ENCODE measurements around the gene ST3GAL6. TPM values are rescaled to one million over a fixed set of nuclear protein-coding genes. Genes with fewer than 3 reads are reported as not detected.

Gene ST3GAL6
- total and polyA plus RNA-seq, 10 of the 15 experiments (the other 5 are each of a cell fraction or from before 2014, with no cell fraction given), result 19.5 to 41.2 (median 37.4) TPM

DNA sequence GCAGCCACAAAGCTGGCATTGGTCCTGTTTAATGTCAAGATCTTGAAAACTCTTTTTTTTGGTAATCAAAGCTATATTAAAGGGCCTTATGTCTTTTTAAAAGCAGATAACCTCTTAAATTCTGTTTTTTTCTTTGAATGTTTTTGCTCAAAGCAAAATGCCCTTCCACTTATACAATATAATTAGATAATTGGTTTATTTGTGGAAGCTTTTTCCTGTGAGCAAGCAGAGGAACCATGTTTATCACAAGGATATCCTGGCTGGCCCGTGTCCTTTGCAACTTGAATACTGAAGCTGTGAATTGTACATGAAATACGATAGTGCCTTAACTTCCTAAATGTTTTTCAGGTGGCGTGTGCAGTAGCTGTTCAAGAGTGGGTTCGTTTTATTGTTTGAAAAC, 2.6 kb downstream of the ST3GAL6 start:
- Histone ChIP-seq H3K36me3 (ENCODE audit: control insufficient read depth in 2 of 2, insufficient read depth in 2 of 2, low read length in 1 of 2) (no peaks in the 10 kb centered on the region), H3K4me3 (no peak overlapping the region), H4K20me1 (ENCODE audit: control insufficient read depth, insufficient read depth) (no peaks in the 10 kb centered on the region), H3K27me3 (replicated peaks in 1 of 2; ENCODE audit: control insufficient read depth in 2 of 2, insufficient read depth in 2 of 2, low read length in 1 of 2) (no peaks in the 10 kb centered on the region), H3K79me2 (ENCODE audit: control insufficient read depth, insufficient read depth, low read length) (peaks cover 4% of the 10 kb centered on the region), H3K27ac (ENCODE audit: control insufficient read depth, insufficient read depth) (no peak overlapping the region), H2AFZ (ENCODE audit: control insufficient read depth, low read depth, low read length) (no peak overlapping the region), H3K9me3 (replicated peaks; ENCODE audit: control insufficient read depth, insufficient read depth, low read length) (no peaks in the 10 kb centered on the region), H3K9ac (ENCODE audit: control insufficient read depth, insufficient read depth, low read length) (no peak overlapping the region), H3K4me2 (ENCODE audit: control insufficient read depth, insufficient read depth) (no peak overlapping the region), H3K4me1 (ENCODE audit: control insufficient read depth, insufficient read depth, low read length) (peaks cover 37% of the 10 kb centered on the region)
- SMC1A ChIA-PET (ENCODE audit: uncharacterized antibody, unreplicated experiment), result interaction anchor here (0.7 to 4.6 kb wide), 7 partner anchors 11 to 164 kb away, joined by 3 to 34 read pairs (median 3); no protein-coding TSS in a partner anchor
- ATAC-seq (no peak), FAIRE-seq (no peak), DNase-seq (ENCODE audit: low read depth, low spot score) (no peak)
- intact Hi-C loops (cut with micrococcal nuclease; ENCODE audit: unreplicated experiment), result no loop called here
- RAD21 ChIA-PET (ENCODE audit: unreplicated experiment), result no interaction called here
- BruUV-seq (replicated peaks), result no TSS peak
- in situ Hi-C loops (cut with MboI), result no loop called here
- no peak for TF ChIP-seq ZNF622 (IDR thresholded peaks at IDR 0.05)
- no peak for TF ChIP-seq SUZ12 (IDR thresholded peaks at IDR 0.05; ENCODE audit: unreplicated experiment)
- no peak for TF ChIP-seq EZH2 (IDR thresholded peaks at IDR 0.05; ENCODE audit: borderline replicate concordance, control insufficient read depth, low read depth, low read length)
- TF ChIP-seq EP300 (IDR thresholded peaks at IDR 0.05; ENCODE audit: borderline replicate concordance in 1 of 2, control insufficient read depth in 1 of 2, low read depth in 2 of 2, low read length in 2 of 2), result no peak
- CTCF ChIA-PET, result interaction anchor here (0.6 to 1.0 kb wide), 4 partner anchors 10 to 164 kb away, joined by 3 to 4 read pairs (median 3); no protein-coding TSS in a partner anchor
- WGBS (ENCODE audit: insufficient coverage, insufficient replicate concordance, low lambda C conversion rate, missing lambda C conversion rate), result 86% methylated on average over 4 of the region's 4 CpGs
- POLR2A ChIA-PET, result interaction anchor here (0.8 to 2.1 kb wide), 4 partner anchors 18 to 30 kb away, joined by 3 to 5 read pairs (median 4); no protein-coding TSS in a partner anchor

DNA sequence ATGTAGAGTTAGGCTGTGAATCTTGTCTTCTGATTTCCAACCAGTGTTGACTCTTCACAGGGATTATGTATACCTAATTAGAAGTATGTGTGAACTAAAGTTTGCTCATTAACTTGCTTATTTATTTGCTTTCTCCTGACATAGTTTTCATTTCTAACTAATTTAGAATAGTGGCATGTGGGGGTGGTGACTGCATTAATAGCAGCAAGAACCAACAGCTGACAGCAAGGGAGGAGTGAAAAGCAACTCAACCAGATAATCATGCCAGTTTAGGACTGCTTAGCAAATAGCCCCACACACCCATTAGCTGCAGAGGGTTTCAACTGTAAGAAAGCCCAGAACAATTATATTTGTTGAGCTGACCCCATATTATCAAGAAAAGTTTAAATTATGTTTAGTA, 3.8 kb downstream of the ST3GAL6 start:
- H4K20me1 ChIP-seq (ENCODE audit: control insufficient read depth, insufficient read depth), result no peaks in the 10 kb centered on the region
- intact Hi-C loops (cut with micrococcal nuclease; ENCODE audit: unreplicated experiment), result no loop called here
- ChIA-PET CTCF (interaction anchor here (1.4 kb wide), 1 partner anchor 27 kb away, joined by 5 read pairs; no protein-coding TSS in a partner anchor), RAD21 (ENCODE audit: unreplicated experiment) (interaction anchor here (1.0 to 1.3 kb wide), 3 partner anchors 9 to 26 kb away, joined by 3 to 7 read pairs (median 5); no protein-coding TSS in a partner anchor), POLR2A (interaction anchor here (0.9 kb wide), 1 partner anchor 11 kb away, joined by 3 read pairs; no protein-coding TSS in a partner anchor), SMC1A (ENCODE audit: uncharacterized antibody, unreplicated experiment) (interaction anchor here (1.1 to 1.6 kb wide), 8 partner anchors 8 to 166 kb away, joined by 3 to 8 read pairs (median 4); no protein-coding TSS in a partner anchor)
- no peak overlapping the region for H3K4me2 ChIP-seq (ENCODE audit: control insufficient read depth, insufficient read depth)
- no peak overlapping the region for H2AFZ ChIP-seq (ENCODE audit: control insufficient read depth, low read depth, low read length)
- no peak overlapping the region for H3K9ac ChIP-seq (ENCODE audit: control insufficient read depth, insufficient read depth, low read length)
- no peak for ATAC-seq
- H3K9me3 ChIP-seq (replicated peaks; ENCODE audit: control insufficient read depth, insufficient read depth, low read length), result no peaks in the 10 kb centered on the region
- H3K79me2 ChIP-seq (ENCODE audit: control insufficient read depth, insufficient read depth, low read length), result peaks cover 1% of the 10 kb centered on the region
- H3K27ac ChIP-seq (ENCODE audit: control insufficient read depth, insufficient read depth), result no peak overlapping the region
- no peak for DNase-seq (ENCODE audit: low read depth, low spot score)
- TF ChIP-seq FOS (IDR thresholded peaks at IDR 0.05; ENCODE audit: borderline replicate concordance, extremely low read depth, insufficient read length) (no peak), MTA2 (IDR thresholded peaks at IDR 0.05; ENCODE audit: low read depth) (peak; percentile 69)
- in situ Hi-C loops (cut with MboI), result no loop called here
- peaks cover 30% of the 10 kb centered on the region for H3K4me1 ChIP-seq (ENCODE audit: control insufficient read depth, insufficient read depth, low read length)
- BruUV-seq (replicated peaks), result no TSS peak
- FAIRE-seq, result no peak
- no peaks in the 10 kb centered on the region for H3K27me3 ChIP-seq (replicated peaks in 1 of 2; ENCODE audit: control insufficient read depth in 2 of 2, insufficient read depth in 2 of 2, low read length in 1 of 2)
- H3K4me3 ChIP-seq, result no peak overlapping the region
- no peaks in the 10 kb centered on the region for H3K36me3 ChIP-seq (ENCODE audit: control insufficient read depth in 2 of 2, insufficient read depth in 2 of 2, low read length in 1 of 2)
